GM23248 (cell line): ENCODE measurements around the gene SERPINB2.

Experiments used
- EZH2 ChIP-seq: fragments of 200-600 bp; sonication (generic); IDR thresholded peaks from 2 replicates; pipeline ENCODE4 v1.6.1; 2018; ENCODE audit warnings: antibody characterized with exemption, mild to moderate bottlenecking; ENCODE audit not compliant: insufficient read depth, poor library complexity, severe bottlenecking
- EZH2phosphoT487 ChIP-seq: fragments of 200-600 bp; sonication (generic); IDR thresholded peaks from 2 replicates; pipeline ENCODE4 v1.6.1; 2018; ENCODE audit warnings: antibody characterized with exemption, moderate library complexity, mild to moderate bottlenecking, low read depth; ENCODE audit not compliant: insufficient read depth

DNA sequence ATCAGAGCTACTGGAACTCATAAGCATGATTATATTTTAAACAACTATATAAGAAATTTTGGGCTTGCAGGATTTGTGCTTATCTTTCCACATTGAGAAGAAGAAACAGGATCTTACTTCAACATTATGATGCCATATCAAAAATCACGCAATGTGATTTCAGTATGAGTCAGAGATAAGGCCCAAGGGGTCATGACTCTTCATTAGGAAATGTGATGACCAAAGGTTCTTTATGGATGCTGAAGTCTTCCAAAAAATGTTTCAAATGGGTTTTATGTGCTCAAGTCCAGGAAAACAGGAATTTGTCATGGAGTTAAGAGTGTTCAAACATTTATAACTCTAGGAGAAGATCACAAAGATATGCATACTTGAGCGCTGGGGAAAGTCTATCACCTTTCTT is 7.8 kb upstream of the SERPINB2 start:
- TF ChIP-seq EZH2 (no peak), EZH2phosphoT487 (no peak)
